Measurements from ENCODE around the gene PRKX. TPM values are rescaled to one million over a fixed set of nuclear protein-coding genes. Genes with fewer than 3 reads are reported as not detected.
"Not testable (repeated sequence)": the region's sequence is repeated elsewhere in the genome, so short reads cannot be mapped to it uniquely, and the experiment has no call there.

The PRKX gene
- total RNA-seq, 1 donor from 2014 or later, result 78.0 TPM

DNA sequence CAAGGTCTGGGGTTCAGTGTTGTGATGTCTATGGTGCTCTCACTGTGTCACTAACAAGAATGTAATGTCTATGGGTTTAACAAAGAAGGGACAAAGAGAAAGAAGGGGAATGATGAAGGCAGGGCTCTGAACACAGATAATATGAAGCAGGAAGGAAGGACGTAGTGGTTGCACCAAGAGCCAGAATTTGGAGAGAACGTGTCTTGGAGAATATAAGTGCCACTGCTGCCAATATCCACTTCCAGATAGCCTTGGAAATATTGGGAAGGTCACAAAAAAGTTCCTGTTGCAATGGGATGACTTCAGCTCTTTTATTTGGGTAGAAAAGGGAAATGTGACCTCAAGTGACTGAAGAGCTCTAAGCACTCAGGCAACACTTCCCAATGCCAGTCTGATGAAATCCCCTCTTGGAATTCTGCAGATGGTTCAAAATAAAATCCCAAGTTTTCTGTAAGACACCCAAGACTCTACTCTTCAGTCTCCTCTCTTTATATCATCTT lies 131.8 kb downstream of the PRKX start:
- DNase-seq (ENCODE audit: low spot score), result no peak

- no peak for DNase-seq (ENCODE audit: low spot score)
Observed at GRCh38 chrX:3577551-3577950, 135.9 kb downstream of the PRKX start.

GRCh38 chrX:3576886-3577501 lies 136.5 kb downstream of the PRKX start:
- peak; percentile 38 for DNase-seq (ENCODE audit: low spot score)

- no peak for DNase-seq (ENCODE audit: low spot score)
Observed at GRCh38 chrX:3567686-3568085, 145.8 kb downstream of the PRKX start.

- DNase-seq (ENCODE audit: low spot score), result no peak
Observed at GRCh38 chrX:3563451-3563850, 150.0 kb downstream of the PRKX start.

GRCh38 chrX:3560010-3560409 lies 153.4 kb downstream of the PRKX start:
- DNase-seq (ENCODE audit: low spot score), result not testable (repeated sequence)

All from umbilical cord (tissue), 2 donors.